Measurements from ENCODE around the gene MAX.

MAX gene

GRCh38 chr14:65117769-65118745, 15.7 kb upstream of the MAX start:
- DNase-seq (ENCODE audit: insufficient read length, low spot score) (no peak), FAIRE-seq (no peak)
- TF ChIP-seq POLR2A (IDR thresholded peaks at IDR 0.05; ENCODE audit: low read depth, low read length) = no peak

- no peak for TF ChIP-seq POLR2A (IDR thresholded peaks at IDR 0.05; ENCODE audit: low read depth, low read length)
- FAIRE-seq = no peak
- no peak for DNase-seq (ENCODE audit: insufficient read length, low spot score)
These were observed 13.3 kb upstream of the MAX start for GRCh38 chr14:65115615-65116014.

GRCh38 chr14:65110525-65110924, 8.2 kb upstream of the MAX start:
- TF ChIP-seq POLR2A (IDR thresholded peaks at IDR 0.05; ENCODE audit: low read depth, low read length) = no peak
- DNase-seq (ENCODE audit: insufficient read length, low spot score) (no peak), FAIRE-seq (no peak)

- FAIRE-seq = no peak
- TF ChIP-seq POLR2A (IDR thresholded peaks at IDR 0.05; ENCODE audit: low read depth, low read length) = no peak
- DNase-seq (ENCODE audit: insufficient read length, low spot score) = no peak
These were observed 7.0 kb upstream of the MAX start for GRCh38 chr14:65109357-65109756.

- no peak for DNase-seq (ENCODE audit: insufficient read length, low spot score)
- TF ChIP-seq POLR2A (IDR thresholded peaks at IDR 0.05; ENCODE audit: low read depth, low read length) = no peak
- no peak for FAIRE-seq
These were observed 4.9 kb upstream of the MAX start for GRCh38 chr14:65107200-65107599.

- FAIRE-seq (no peak), DNase-seq (ENCODE audit: insufficient read length, low spot score) (no peak)
- no peak for TF ChIP-seq POLR2A (IDR thresholded peaks at IDR 0.05; ENCODE audit: low read depth, low read length)
These were observed 4.4 kb upstream of the MAX start for GRCh38 chr14:65106736-65107135.

- TF ChIP-seq POLR2A (IDR thresholded peaks at IDR 0.05; ENCODE audit: low read depth, low read length) = no peak
- DNase-seq (ENCODE audit: insufficient read length, low spot score) (no peak), FAIRE-seq (no peak)
These were observed 4.0 kb upstream of the MAX start for GRCh38 chr14:65106316-65106715.

GRCh38 chr14:65104791-65105190, 2.5 kb upstream of the MAX start:
- no peak for FAIRE-seq

GRCh38 chr14:65103150-65103760, 938 bp upstream of the MAX start:
- DNase-seq (ENCODE audit: insufficient read length, low spot score) (peak; percentile 10), FAIRE-seq (peak; percentile 55)
- TF ChIP-seq POLR2A (IDR thresholded peaks at IDR 0.05; ENCODE audit: low read depth, low read length) = no peak

More at GRCh38 chr14:65104791-65105190, 2.5 kb upstream of the MAX start:
- TF ChIP-seq POLR2A (IDR thresholded peaks at IDR 0.05; ENCODE audit: low read depth, low read length) = no peak
- no peak for DNase-seq (ENCODE audit: insufficient read length, low spot score)

- TF ChIP-seq POLR2A (IDR thresholded peaks at IDR 0.05; ENCODE audit: low read depth, low read length) = no peak
- DNase-seq (ENCODE audit: insufficient read length, low spot score) (no peak), FAIRE-seq (no peak)
These were observed 481 bp downstream of the MAX start for GRCh38 chr14:65101631-65102440.

GRCh38 chr14:65100922-65101541, 1.3 kb downstream of the MAX start:
- FAIRE-seq (peak; percentile 23), DNase-seq (ENCODE audit: insufficient read length, low spot score) (no peak)
- no peak for TF ChIP-seq POLR2A (IDR thresholded peaks at IDR 0.05; ENCODE audit: low read depth, low read length)

- FAIRE-seq (no peak), DNase-seq (ENCODE audit: insufficient read length, low spot score) (no peak)
- no peak for TF ChIP-seq POLR2A (IDR thresholded peaks at IDR 0.05; ENCODE audit: low read depth, low read length)
These were observed 3.7 kb downstream of the MAX start for GRCh38 chr14:65098586-65098985.

GRCh38 chr14:65096323-65097089, 5.8 kb downstream of the MAX start:
- no peak for TF ChIP-seq POLR2A (IDR thresholded peaks at IDR 0.05; ENCODE audit: low read depth, low read length)
- no peak for DNase-seq (ENCODE audit: insufficient read length, low spot score)
- no peak for FAIRE-seq

Data from H54 (cell line).